ENCODE measurements around the gene PICALM.

DNA sequence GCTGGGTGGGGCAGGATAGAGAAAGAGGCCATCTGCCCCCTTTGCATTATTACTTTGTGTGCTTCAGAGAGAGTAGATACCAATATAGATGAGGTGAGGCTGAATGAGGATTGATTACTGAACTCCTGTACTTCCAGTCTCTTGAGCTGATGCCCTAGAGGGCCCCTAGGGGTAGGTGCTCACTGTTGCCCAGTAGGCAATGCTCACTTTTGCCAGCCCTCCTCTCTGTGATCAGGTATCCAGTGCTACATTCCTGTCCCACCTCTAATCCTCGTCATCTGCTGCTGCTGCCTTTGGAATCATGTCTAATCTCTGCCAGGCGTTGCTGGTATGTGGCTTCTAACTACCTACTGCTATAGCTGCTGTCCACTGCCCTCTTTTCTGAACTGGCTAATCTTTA, 156.5 kb downstream of the PICALM start:
- no peak for TF ChIP-seq POLR2A (IDR thresholded peaks at IDR 0.05)
- TF ChIP-seq, protein P1, sequence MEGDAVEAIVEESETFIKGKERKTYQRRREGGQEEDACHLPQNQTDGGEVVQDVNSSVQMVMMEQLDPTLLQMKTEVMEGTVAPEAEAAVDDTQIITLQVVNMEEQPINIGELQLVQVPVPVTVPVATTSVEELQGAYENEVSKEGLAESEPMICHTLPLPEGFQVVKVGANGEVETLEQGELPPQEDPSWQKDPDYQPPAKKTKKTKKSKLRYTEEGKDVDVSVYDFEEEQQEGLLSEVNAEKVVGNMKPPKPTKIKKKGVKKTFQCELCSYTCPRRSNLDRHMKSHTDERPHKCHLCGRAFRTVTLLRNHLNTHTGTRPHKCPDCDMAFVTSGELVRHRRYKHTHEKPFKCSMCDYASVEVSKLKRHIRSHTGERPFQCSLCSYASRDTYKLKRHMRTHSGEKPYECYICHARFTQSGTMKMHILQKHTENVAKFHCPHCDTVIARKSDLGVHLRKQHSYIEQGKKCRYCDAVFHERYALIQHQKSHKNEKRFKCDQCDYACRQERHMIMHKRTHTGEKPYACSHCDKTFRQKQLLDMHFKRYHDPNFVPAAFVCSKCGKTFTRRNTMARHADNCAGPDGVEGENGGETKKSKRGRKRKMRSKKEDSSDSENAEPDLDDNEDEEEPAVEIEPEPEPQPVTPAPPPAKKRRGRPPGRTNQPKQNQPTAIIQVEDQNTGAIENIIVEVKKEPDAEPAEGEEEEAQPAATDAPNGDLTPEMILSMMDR (IDR thresholded peaks at IDR 0.05), result no peak
